H1 (cell line): ENCODE results near the gene SYNE4.

Experiments used
- POLR2A ChIP-seq, 2 experiments: IDR thresholded peaks; 1 replicate in 1 of 2; 2 replicates in 1 of 2; pipeline ENCODE4 v1.6.1; 2011; ENCODE audit warnings: low read depth in 2 of 2, low read length in 2 of 2, mild to moderate bottlenecking in 2 of 2; ENCODE audit errors: control extremely low read depth in 1 of 2
- POU5F1 ChIP-seq: IDR thresholded peaks from 2 replicates; pipeline ENCODE4 v1.6.1; 2011; ENCODE audit warnings: low read depth, mild to moderate bottlenecking, low read length, moderate library complexity
- RAD21 ChIP-seq, 2 experiments: IDR thresholded peaks in 1 of 2; conservative IDR thresholded peaks in 1 of 2; 2 replicates each; pipeline ENCODE4 v1.6.1; 2011; ENCODE audit warnings: low read depth in 2 of 2, low read length in 2 of 2, improper control_type of control experiment in 1 of 2, inconsistent platforms in 1 of 2, mild to moderate bottlenecking in 1 of 2, moderate library complexity in 1 of 2
- RXRA ChIP-seq: IDR thresholded peaks from 2 replicates; pipeline ENCODE4 v1.6.1; 2011; ENCODE audit warnings: low read depth, mild to moderate bottlenecking, low read length, moderate library complexity; ENCODE audit not compliant: insufficient read depth

GRCh38 chr19:35978832-35979365 lies 29.7 kb downstream of the SYNE4 start:
- TF ChIP-seq RXRA, result no peak
- no peak for TF ChIP-seq POLR2A (IDR thresholded peaks at IDR 0.05; ENCODE audit: control extremely low read depth in 1 of 2, low read depth in 2 of 2, low read length in 2 of 2)
- no peak for TF ChIP-seq POU5F1
- TF ChIP-seq RAD21 (IDR thresholded peaks at IDR 0.05 in 1 of 2, conservative IDR thresholded peaks at IDR 0.05 in 1 of 2; ENCODE audit: low read depth in 2 of 2, low read length in 2 of 2), result no peak
